NCI-H1105 (cell line): Measurements from ENCODE around the gene TFF2.

Experiments
- DNase-seq: peaks from one replicate; lab custom pipeline; 2025; lab: John Stamatoyannopoulos, UW

The TFF2 gene

GRCh38 chr21:42366292-42367010 is 15.7 kb upstream of the TFF2 start, which contains the start of gene TFF1:
Gene TFF1 (minus strand): TSS chr21:42366535. CDS start chr21:42366495, 40 bp downstream.
- no peak for DNase-seq

- DNase-seq: no peak
These were observed 15.0 kb upstream of the TFF2 start for GRCh38 chr21:42365770-42366169.

- DNase-seq: no peak
These were observed 13.6 kb upstream of the TFF2 start for GRCh38 chr21:42364304-42364865.

- DNase-seq: no peak
These were observed 12.5 kb upstream of the TFF2 start for GRCh38 chr21:42363312-42363711.

GRCh38 chr21:42362700-42363099 is 11.9 kb upstream of the TFF2 start:
- no peak for DNase-seq

GRCh38 chr21:42362198-42362597 is 11.4 kb upstream of the TFF2 start:
- DNase-seq: no peak

GRCh38 chr21:42361286-42361685 is 10.5 kb upstream of the TFF2 start:
- DNase-seq: no peak

- DNase-seq: no peak
These were observed 9.5 kb upstream of the TFF2 start for GRCh38 chr21:42360317-42360716.

- DNase-seq: no peak
These were observed 8.1 kb upstream of the TFF2 start for GRCh38 chr21:42358937-42359336.

GRCh38 chr21:42358261-42358660 is 7.5 kb upstream of the TFF2 start:
- no peak for DNase-seq

GRCh38 chr21:42357307-42357706 is 6.5 kb upstream of the TFF2 start:
- no peak for DNase-seq

GRCh38 chr21:42356650-42357049 is 5.9 kb upstream of the TFF2 start:
- no peak for DNase-seq

GRCh38 chr21:42356046-42356445 is 5.3 kb upstream of the TFF2 start:
- no peak for DNase-seq

- no peak for DNase-seq
These were observed 2.8 kb upstream of the TFF2 start for GRCh38 chr21:42353623-42354022.

GRCh38 chr21:42352441-42353095 is 1.8 kb upstream of the TFF2 start:
- DNase-seq: no peak

GRCh38 chr21:42351626-42352440 is 1.0 kb upstream of the TFF2 start:
- no peak for DNase-seq

GRCh38 chr21:42350318-42350910 is 380 bp downstream of the TFF2 start:
- DNase-seq: no peak

GRCh38 chr21:42349420-42350317 is 1.1 kb downstream of the TFF2 start:
- DNase-seq: no peak

- DNase-seq: no peak
These were observed 2.0 kb downstream of the TFF2 start for GRCh38 chr21:42348762-42349161.

- no peak for DNase-seq
These were observed 3.0 kb downstream of the TFF2 start for GRCh38 chr21:42347601-42348327.
